RWPE1 (cell line): ENCODE results near the gene PCDH9.

Source experiments
- CTCF ChIA-PET: fragments of 350-600 bp; sonication (Branson Sonifier 250); formaldehyde crosslinking; extraction: SDS; loops from one replicate; lab custom pipeline; 2021; lab: Yijun Ruan, JAX
- POLR2A ChIA-PET: fragments of 400-600 bp; formaldehyde crosslinking; extraction: SDS; loops from one replicate; lab custom pipeline; 2020; ENCODE audit warnings: antibody characterized with exemption; ENCODE audit not compliant: low non-redundant PET; lab: Yijun Ruan, JAX
- DNase-seq: peaks from one replicate; pipeline ENCODE4 v3.0.0; 2012; ENCODE audit warnings: low spot score
- H3K27ac ChIP-seq: fragments of 450-650 bp; 2 replicates; pipeline ENCODE4 v1.5.1; 2017
- CTCF ChIP-seq: fragments of 450-650 bp; conservative IDR thresholded peaks from 2 replicates; pipeline ENCODE4 v1.5.1; 2017; ENCODE audit warnings: low read depth, mild to moderate bottlenecking

Gene PCDH9

GRCh38 chr13:67150608-67151007 is 79.5 kb downstream of the PCDH9 start:
- no peak for TF ChIP-seq CTCF
- CTCF ChIA-PET = no interaction called here
- POLR2A ChIA-PET = no interaction called here
- no peak for DNase-seq
- H3K27ac ChIP-seq = no peak overlapping the region

GRCh38 chr13:67148161-67148571 is 82.0 kb downstream of the PCDH9 start:
- no peak overlapping the region for H3K27ac ChIP-seq

GRCh38 chr13:67147342-67148133 is 82.6 kb downstream of the PCDH9 start:
- ChIA-PET POLR2A (no interaction called here), CTCF (no interaction called here)
- H3K27ac ChIP-seq = no peak overlapping the region
- no peak for TF ChIP-seq CTCF
- no peak for DNase-seq

More at GRCh38 chr13:67148161-67148571, 82.0 kb downstream of the PCDH9 start:
- ChIA-PET POLR2A (no interaction called here), CTCF (no interaction called here)
- peak; percentile 15 for DNase-seq
- TF ChIP-seq CTCF = no peak

GRCh38 chr13:67146523-67147130 is 83.5 kb downstream of the PCDH9 start:
- POLR2A ChIA-PET = no interaction called here
- no peak for TF ChIP-seq CTCF
- CTCF ChIA-PET = no interaction called here

GRCh38 chr13:67145950-67146349 is 84.2 kb downstream of the PCDH9 start:
- DNase-seq = no peak
- POLR2A ChIA-PET = no interaction called here
- TF ChIP-seq CTCF = no peak
- H3K27ac ChIP-seq = no peak overlapping the region
- CTCF ChIA-PET = interaction anchor here (0.6 kb wide), 1 partner anchor 130 kb away, joined by 3 read pairs; no protein-coding TSS in a partner anchor

More at GRCh38 chr13:67146523-67147130, 83.5 kb downstream of the PCDH9 start:
- no peak for DNase-seq
- H3K27ac ChIP-seq = no peak overlapping the region

GRCh38 chr13:67143544-67144115 is 86.5 kb downstream of the PCDH9 start:
- POLR2A ChIA-PET = no interaction called here
- CTCF ChIA-PET = interaction anchor here (0.7 kb wide), 1 partner anchor 1224 kb away, joined by 4 read pairs; no protein-coding TSS in a partner anchor
- TF ChIP-seq CTCF = no peak

More at GRCh38 chr13:67143544-67144115, 86.5 kb downstream of the PCDH9 start:
- H3K27ac ChIP-seq = no peak overlapping the region
- no peak for DNase-seq
